RWPE2 (cell line): ENCODE results near the gene NHERF2.

Experiments
- ATAC-seq: fragments of 200-7000 bp; cut with Tn5 transposase; 3 replicates; pipeline ENCODE4 v1.9.1; 2021; ENCODE audit warnings: low read depth
- DNase-seq: peaks from one replicate; pipeline ENCODE4 v3.0.0-alpha.2; 2020; ENCODE audit warnings: low spot score
- H3K27ac ChIP-seq: fragments of 450-650 bp; 2 replicates; pipeline ENCODE4 v1.5.1; 2017; ENCODE audit warnings: mild to moderate bottlenecking; ENCODE audit not compliant: poor library complexity, severe bottlenecking
- H3K27me3 ChIP-seq: fragments of 250-450 bp; sonication (Bioruptor Pico); 2 replicates; pipeline ENCODE4 v1.5.1; 2021; ENCODE audit warnings: mild to moderate bottlenecking, moderate library complexity; ENCODE audit not compliant: insufficient read depth, poor library complexity, severe bottlenecking
- H3K36me3 ChIP-seq: fragments of 250-450 bp; sonication (Bioruptor Pico); 2 replicates; pipeline ENCODE4 v1.5.1; 2020; ENCODE audit warnings: low read depth, mild to moderate bottlenecking, moderate library complexity
- H3K4me1 ChIP-seq: fragments of 250-450 bp; sonication (Bioruptor Pico); 2 replicates; pipeline ENCODE4 v1.5.1; 2021; ENCODE audit warnings: mild to moderate bottlenecking, moderate library complexity; ENCODE audit not compliant: insufficient read depth, poor library complexity, severe bottlenecking
- H3K4me3 ChIP-seq: fragments of 250-450 bp; sonication (Bioruptor Pico); 2 replicates; pipeline ENCODE4 v1.5.1; 2021; ENCODE audit warnings: mild to moderate bottlenecking, moderate library complexity; ENCODE audit not compliant: severe bottlenecking
- H3K9me3 ChIP-seq: fragments of 250-450 bp; sonication (Bioruptor Pico); 2 replicates; pipeline ENCODE4 v1.5.1; 2021; ENCODE audit warnings: mild to moderate bottlenecking, moderate library complexity; ENCODE audit not compliant: severe bottlenecking
- TF ChIP-seq, protein P1 (sequence below): fragments of 450-650 bp; IDR thresholded peaks from one replicate; pipeline ENCODE4 v1.5.1; 2017; ENCODE audit warnings: mild to moderate bottlenecking, moderate library complexity; ENCODE audit not compliant: poor library complexity, severe bottlenecking

NHERF2 gene

DNA sequence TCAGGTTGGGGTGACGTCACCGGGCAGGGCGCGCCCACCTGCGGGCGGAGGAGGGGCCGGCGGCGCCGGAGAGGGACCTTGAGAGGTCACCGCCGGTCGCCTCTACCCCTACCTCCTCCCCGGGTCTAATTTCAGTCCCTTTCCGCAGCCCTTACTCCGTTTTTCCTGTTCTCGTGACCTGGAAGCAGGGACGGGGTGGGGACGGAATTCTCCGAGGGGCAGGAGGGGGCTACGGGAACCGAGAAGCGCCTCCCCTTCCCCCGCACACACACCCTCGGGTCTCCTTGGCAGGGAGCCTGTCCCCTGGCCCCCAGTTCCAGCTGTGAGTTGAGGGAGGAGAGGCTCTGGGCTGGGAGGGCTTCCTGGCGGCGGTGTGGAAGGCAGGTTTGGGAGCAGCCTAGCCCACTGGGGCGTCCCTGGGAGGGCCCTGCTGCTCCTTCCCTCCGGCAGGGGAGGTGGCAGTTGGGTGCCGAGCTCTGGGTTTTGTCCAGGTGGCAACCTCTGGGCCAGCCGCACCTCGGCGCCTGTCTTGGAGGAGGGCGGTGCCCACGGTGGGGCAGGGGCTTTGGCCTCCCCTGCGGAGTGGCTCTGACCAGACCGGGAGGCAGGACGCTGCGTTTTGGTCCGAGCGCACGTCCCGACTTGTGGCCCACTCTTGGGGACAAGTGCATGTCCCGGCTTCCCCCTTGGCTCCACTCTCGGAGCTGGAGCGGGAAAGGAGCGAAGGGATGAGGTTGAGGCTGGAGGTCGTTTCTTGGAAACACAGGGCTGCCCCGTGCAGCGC, 36.2 kb upstream of the NHERF2 start:
- Histone ChIP-seq H3K4me1 (peaks cover 2% of the 10 kb centered on the region), H3K36me3 (peaks cover 12% of the 10 kb centered on the region), H3K4me3 (peak overlapping the region; percentile 48), H3K27me3 (peaks cover 5% of the 10 kb centered on the region), H3K27ac (no peak overlapping the region), H3K9me3 (no peaks in the 10 kb centered on the region)
- TF ChIP-seq, protein P1, sequence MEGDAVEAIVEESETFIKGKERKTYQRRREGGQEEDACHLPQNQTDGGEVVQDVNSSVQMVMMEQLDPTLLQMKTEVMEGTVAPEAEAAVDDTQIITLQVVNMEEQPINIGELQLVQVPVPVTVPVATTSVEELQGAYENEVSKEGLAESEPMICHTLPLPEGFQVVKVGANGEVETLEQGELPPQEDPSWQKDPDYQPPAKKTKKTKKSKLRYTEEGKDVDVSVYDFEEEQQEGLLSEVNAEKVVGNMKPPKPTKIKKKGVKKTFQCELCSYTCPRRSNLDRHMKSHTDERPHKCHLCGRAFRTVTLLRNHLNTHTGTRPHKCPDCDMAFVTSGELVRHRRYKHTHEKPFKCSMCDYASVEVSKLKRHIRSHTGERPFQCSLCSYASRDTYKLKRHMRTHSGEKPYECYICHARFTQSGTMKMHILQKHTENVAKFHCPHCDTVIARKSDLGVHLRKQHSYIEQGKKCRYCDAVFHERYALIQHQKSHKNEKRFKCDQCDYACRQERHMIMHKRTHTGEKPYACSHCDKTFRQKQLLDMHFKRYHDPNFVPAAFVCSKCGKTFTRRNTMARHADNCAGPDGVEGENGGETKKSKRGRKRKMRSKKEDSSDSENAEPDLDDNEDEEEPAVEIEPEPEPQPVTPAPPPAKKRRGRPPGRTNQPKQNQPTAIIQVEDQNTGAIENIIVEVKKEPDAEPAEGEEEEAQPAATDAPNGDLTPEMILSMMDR: no peak
- DNase-seq (no peak), ATAC-seq (no peak)

GRCh38 chr16:1991135-1991551, 35.6 kb upstream of the NHERF2 start:
- Histone ChIP-seq H3K9me3 (no peaks in the 10 kb centered on the region), H3K36me3 (peaks cover 6% of the 10 kb centered on the region), H3K4me1 (peaks cover 2% of the 10 kb centered on the region), H3K4me3 (no peak overlapping the region), H3K27me3 (peaks cover 5% of the 10 kb centered on the region), H3K27ac (no peak overlapping the region)
- TF ChIP-seq, protein P1: no peak
- ATAC-seq (no peak), DNase-seq (no peak)

DNA sequence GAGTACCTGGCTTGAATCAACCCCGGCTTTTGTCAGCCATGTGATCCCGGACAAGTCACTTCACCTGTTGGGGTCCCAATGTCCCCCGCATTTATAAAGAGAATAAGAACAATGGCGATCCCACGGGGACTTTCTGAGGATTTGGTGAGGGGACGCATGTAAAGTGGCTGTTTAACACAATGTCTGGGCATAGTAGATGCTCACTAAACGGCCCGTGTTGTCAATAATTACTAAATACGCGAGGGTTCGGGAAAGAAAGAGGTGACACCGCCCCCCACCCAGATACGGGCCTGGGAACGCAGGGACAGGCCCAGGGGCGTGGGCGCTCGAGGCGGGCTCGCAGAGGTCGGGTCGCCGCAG, 35.1 kb upstream of the NHERF2 start:
- Histone ChIP-seq H3K4me1 (peaks cover 2% of the 10 kb centered on the region), H3K4me3 (no peak overlapping the region), H3K36me3 (peaks cover 2% of the 10 kb centered on the region; the same call in 1 of the 2 replicates), H3K27me3 (peaks cover 5% of the 10 kb centered on the region), H3K27ac (no peak overlapping the region), H3K9me3 (no peaks in the 10 kb centered on the region)
- no peak for ATAC-seq
- DNase-seq: no peak
- TF ChIP-seq, protein P1: no peak

GRCh38 chr16:1991948-1992703, 34.6 kb upstream of the NHERF2 start:
- H3K9me3 ChIP-seq: no peaks in the 10 kb centered on the region
- H3K4me1 ChIP-seq: peaks cover 2% of the 10 kb centered on the region
- DNase-seq (peak; percentile 95), ATAC-seq (peak; percentile 55)
- H3K4me3 ChIP-seq: no peak overlapping the region
- H3K27me3 ChIP-seq: peaks cover 5% of the 10 kb centered on the region
- no peak overlapping the region for H3K27ac ChIP-seq
- TF ChIP-seq, protein P1: no peak
- H3K36me3 ChIP-seq: peaks cover 6% of the 10 kb centered on the region
